SK-N-SH (cell line): ENCODE data around the gene VPS8. TPM values are rescaled to one million over a fixed set of nuclear protein-coding genes. Genes with fewer than 3 reads are reported as not detected.

ENCODE experiments used
- CTCF ChIA-PET: fragments of 300-600, 350-600 bp; formaldehyde crosslinking; extraction: SDS; loops from one replicate; lab custom pipeline; 2021; lab: Yijun Ruan, JAX
- POLR2A ChIA-PET: fragments of 350-600 bp; sonication (Branson Sonifier 250); formaldehyde crosslinking; extraction: SDS; loops from one replicate; lab custom pipeline; 2020; ENCODE audit warnings: antibody characterized with exemption, inconsistent platforms; lab: Yijun Ruan, JAX
- DNase-seq: peaks from one replicate; pipeline ENCODE4 v3.0.0; 2012
- H2AFZ ChIP-seq: fragments of 200-600 bp; sonication (generic); 2 replicates; pipeline ENCODE4 v1.8.1; 2016; ENCODE audit warnings: antibody characterized with exemption, mild to moderate bottlenecking, low read depth
- H3F3A ChIP-seq: fragments of 200-600 bp; sonication (generic); replicated peaks from 2 replicates; pipeline ENCODE3; 2016; ENCODE audit warnings: antibody characterized with exemption, mild to moderate bottlenecking; ENCODE audit not compliant: insufficient read depth
- H3K27ac ChIP-seq, 2 experiments: fragments of 200-500 bp in 1 of 2; fragments of 200-600 bp in 1 of 2; sonication (Bioruptor generic) in 1 of 2; sonication (generic), shearing (Covaris generic) in 1 of 2; 2 replicates each; pipeline versions ENCODE4 v1.5.1 to v1.6.1; 2014 to 2016; ENCODE audit warnings: low read depth in 2 of 2, inconsistent platforms in 1 of 2, low read length in 1 of 2, mild to moderate bottlenecking in 1 of 2, mixed read lengths in 1 of 2
- H3K27me3 ChIP-seq: fragments of 200-600 bp; sonication (generic), shearing (Covaris generic); 2 replicates; pipeline ENCODE4 v1.6.1; 2016; ENCODE audit warnings: mixed run types; ENCODE audit not compliant: insufficient read depth
- H3K36me3 ChIP-seq, 2 experiments: fragments of 200-500 bp in 1 of 2; fragments of 200-600 bp in 1 of 2; sonication (Bioruptor generic) in 1 of 2; sonication (generic) in 1 of 2; replicated peaks in 1 of 2; 2 replicates each; pipeline versions ENCODE3 to v1.5.1; 2014 to 2016; ENCODE audit warnings: low read length in 1 of 2, mild to moderate bottlenecking in 1 of 2; ENCODE audit not compliant: insufficient read depth in 2 of 2, control insufficient read depth in 1 of 2
- H3K4me1 ChIP-seq, 2 experiments: fragments of 200-500 bp in 1 of 2; fragments of 200-600 bp in 1 of 2; sonication (Bioruptor generic) in 1 of 2; sonication (generic), shearing (Covaris generic) in 1 of 2; 2 replicates each; pipeline versions ENCODE4 v1.5.1 to v1.6.1; 2014 to 2016; ENCODE audit warnings: low read depth in 1 of 2, low read length in 1 of 2, mixed run types in 1 of 2; ENCODE audit not compliant: insufficient read depth in 2 of 2, control insufficient read depth in 1 of 2
- H3K4me2 ChIP-seq: fragments of 200-600 bp; sonication (generic), shearing (Covaris generic); 2 replicates; pipeline ENCODE4 v1.6.1; 2017; ENCODE audit warnings: mixed run types
- H3K4me3 ChIP-seq, 2 experiments: fragments of 200-500 bp in 1 of 2; fragments of 200-600 bp in 1 of 2; sonication (Bioruptor generic) in 1 of 2; sonication (generic), shearing (Covaris generic) in 1 of 2; 2 replicates each; pipeline versions ENCODE4 v1.5.1 to v1.8.1; 2014 to 2016; ENCODE audit warnings: low read depth in 2 of 2, inconsistent platforms in 1 of 2, low read length in 1 of 2, mild to moderate bottlenecking in 1 of 2, mixed read lengths in 1 of 2, moderate library complexity in 1 of 2
- H3K79me2 ChIP-seq: fragments of 200-600 bp; sonication (generic); 2 replicates; pipeline ENCODE4 v1.8.1; 2017; ENCODE audit warnings: mild to moderate bottlenecking; ENCODE audit not compliant: insufficient read depth
- H3K9ac ChIP-seq: fragments of 200-600 bp; sonication (generic); 2 replicates; pipeline ENCODE4 v1.6.1; 2017; ENCODE audit warnings: mixed run types
- H3K9me2 ChIP-seq: fragments of 200-600 bp; sonication (generic); 2 replicates; pipeline ENCODE4 v1.6.1; 2017; ENCODE audit warnings: mixed run types
- H3K9me3 ChIP-seq: fragments of 200-600 bp; sonication (generic); 2 replicates; pipeline ENCODE4 v1.6.1; 2017; ENCODE audit warnings: mixed run types, mild to moderate bottlenecking, moderate library complexity
- H4K20me1 ChIP-seq: fragments of 200-600 bp; sonication (generic); 2 replicates; pipeline ENCODE4 v1.6.1; 2017; ENCODE audit warnings: mild to moderate bottlenecking, mixed run types; ENCODE audit not compliant: insufficient read depth
- CHD2 ChIP-seq: fragments of 150-350 bp; IDR thresholded peaks from 2 replicates; pipeline ENCODE4 v1.6.1; 2018; ENCODE audit warnings: low read length; ENCODE audit not compliant: partially characterized antibody
- ELF1 ChIP-seq: IDR thresholded peaks from 2 replicates; pipeline ENCODE4 v1.4.0; 2012
- EZH2phosphoT487 ChIP-seq: fragments of 200-600 bp; sonication (generic); IDR thresholded peaks from 2 replicates; pipeline ENCODE4 v1.6.1; 2017; ENCODE audit warnings: low read depth, mixed run types, mild to moderate bottlenecking, antibody characterized with exemption, moderate library complexity, borderline replicate concordance
- FOXJ3 ChIP-seq: sonication (generic); formaldehyde crosslinking; IDR thresholded peaks from 2 replicates; pipeline ENCODE4 v1.5.1; 2020; ENCODE audit warnings: mild to moderate bottlenecking, missing genetic modification reagents
- FOXM1 ChIP-seq: IDR thresholded peaks from 2 replicates; pipeline ENCODE4 v1.4.0; 2012; ENCODE audit warnings: low read depth, mild to moderate bottlenecking
- GABPA ChIP-seq: IDR thresholded peaks from 2 replicates; pipeline ENCODE4 v1.4.0; 2012; ENCODE audit warnings: low read depth, mild to moderate bottlenecking
- IRF3 ChIP-seq: fragments of 150-350 bp; IDR thresholded peaks from 2 replicates; pipeline ENCODE4 v1.6.1; 2016; ENCODE audit warnings: mild to moderate bottlenecking, low read depth, low read length
- JUND ChIP-seq: IDR thresholded peaks from 2 replicates; pipeline ENCODE4 v1.4.0; 2012
- NRF1 ChIP-seq: IDR thresholded peaks from 2 replicates; pipeline ENCODE4 v1.6.1; 2012; ENCODE audit warnings: low read depth, mild to moderate bottlenecking, low read length
- PBX3 ChIP-seq: IDR thresholded peaks from 2 replicates; pipeline ENCODE4; 2012
- RFX5 ChIP-seq: IDR thresholded peaks from 2 replicates; pipeline ENCODE4 v1.6.1; 2012; ENCODE audit warnings: mild to moderate bottlenecking, improper control_type of control experiment, low read length
- RXRA ChIP-seq: IDR thresholded peaks from 2 replicates; pipeline ENCODE4 v1.4.0; 2012; ENCODE audit warnings: low read depth, mild to moderate bottlenecking, borderline replicate concordance
- USF1 ChIP-seq: IDR thresholded peaks from 2 replicates; pipeline ENCODE4 v1.4.0; 2012; ENCODE audit warnings: low read depth, borderline replicate concordance
- whole genome bisulfite sequencing: methylation state at CpG from one replicate; pipeline ENCODE4 v1.1.6; 2017; ENCODE audit warnings: low lambda C conversion rate; 5-methylcytosine and 5-hydroxymethylcytosine counted together
- polyA plus RNA-seq, 3 experiments: library from polyadenylated mRNA; depleted of rRNA; stranded (reverse); fragments of >200 nt; gene quantifications; 2 replicates each; pipeline ENCODE4 v1.2.3, GENCODE V29; 2012

VPS8 gene
- polyA plus RNA-seq, 1 of the 3 experiments (the other 2 are of a cell fraction) = 12.8 TPM

GRCh38 chr3:184765047-184765729, 46.8 kb upstream of the VPS8 start:
- POLR2A ChIA-PET = no interaction called here
- no peaks in the 10 kb centered on the region for H3F3A ChIP-seq
- DNase-seq = no peak

GRCh38 chr3:184765730-184766074, 46.3 kb upstream of the VPS8 start:
- TF ChIP-seq CHD2 (no peak), NRF1 (no peak), IRF3 (no peak), USF1 (no peak), FOXJ3 (CRISPR knock-in tag) (no peak), RFX5 (no peak), EZH2phosphoT487 (no peak), PBX3 (no peak), FOXM1 (no peak), GABPA (no peak), ELF1 (no peak)
- DNase-seq = no peak
- no peak overlapping the region for H3K9ac ChIP-seq
- no peaks in the 10 kb centered on the region for H3K9me2 ChIP-seq
- peaks cover 0 to 2% of the 10 kb centered on the region in 2 experiments; a peak in 1 of 4 replicates for H3K4me1 ChIP-seq
- H3K27ac ChIP-seq = no peak overlapping the region
- H3K9me3 ChIP-seq = no peaks in the 10 kb centered on the region
- CTCF ChIA-PET = interaction anchor here (1.0 to 2.3 kb wide), 6 partner anchors 12 to 216 kb away, joined by 3 to 14 read pairs (median 6); partner anchors contain the start of gene EPHB3
- no peak overlapping the region for H2AFZ ChIP-seq
- POLR2A ChIA-PET = no interaction called here
- no peaks in the 10 kb centered on the region for H4K20me1 ChIP-seq
- H3K27me3 ChIP-seq = no peaks in the 10 kb centered on the region
- H3F3A ChIP-seq = no peaks in the 10 kb centered on the region
- H3K36me3 ChIP-seq = no peaks in the 10 kb centered on the region
- WGBS = 74% methylated on average over 7 of the region's 7 CpGs
- no peak overlapping the region for H3K4me2 ChIP-seq
- no peak overlapping the region for H3K4me3 ChIP-seq
- no peaks in the 10 kb centered on the region for H3K79me2 ChIP-seq

More at GRCh38 chr3:184765047-184765729, 46.8 kb upstream of the VPS8 start:
- 69% methylated on average over 10 of the region's 10 CpGs for WGBS
- H3K9me2 ChIP-seq = no peaks in the 10 kb centered on the region
- H2AFZ ChIP-seq = no peak overlapping the region
- peaks cover 0 to 2% of the 10 kb centered on the region in 2 experiments; a peak in 1 of 4 replicates for H3K4me1 ChIP-seq
- no peak overlapping the region for H3K4me3 ChIP-seq
- CTCF ChIA-PET = interaction anchor here (0.7 to 2.3 kb wide), 5 partner anchors 13 to 204 kb away, joined by 3 to 14 read pairs (median 4); partner anchors contain the start of gene EPHB3
- H3K36me3 ChIP-seq = no peaks in the 10 kb centered on the region
- H3K9me3 ChIP-seq = no peaks in the 10 kb centered on the region
- TF ChIP-seq RXRA = no peak
- TF ChIP-seq CHD2 = no peak
- no peak for TF ChIP-seq JUND
- H3K9ac ChIP-seq = no peak overlapping the region
- no peak overlapping the region for H3K27ac ChIP-seq
- no peaks in the 10 kb centered on the region for H3K79me2 ChIP-seq
- no peaks in the 10 kb centered on the region for H3K27me3 ChIP-seq
- H4K20me1 ChIP-seq = no peaks in the 10 kb centered on the region
- H3K4me2 ChIP-seq = no peak overlapping the region
